H9 (cell line): Measurements from ENCODE around the gene ITPR2. TPM values are rescaled to one million over a fixed set of nuclear protein-coding genes. Genes with fewer than 3 reads are reported as not detected.

Source experiments
- DNase-seq: peaks from one replicate; pipeline ENCODE4 v3.0.0-alpha.2; 2017
- H2AFZ ChIP-seq: one replicate; pipeline ENCODE4 v1.6.1; 2013; ENCODE audit warnings: mild to moderate bottlenecking, low read length, control low read depth, moderate library complexity
- H2AK5ac ChIP-seq: 2 replicates; pipeline ENCODE4 v1.6.1; 2013; ENCODE audit warnings: low read length, control low read depth, mixed read lengths; ENCODE audit not compliant: insufficient read length
- H2BK120ac ChIP-seq: one replicate; pipeline ENCODE4 v1.6.1; 2013; ENCODE audit warnings: low read depth, mild to moderate bottlenecking, low read length, control low read depth, inconsistent platforms; ENCODE audit not compliant: poor library complexity, severe bottlenecking
- H2BK12ac ChIP-seq: 2 replicates; pipeline ENCODE4 v1.6.1; 2013; ENCODE audit warnings: low read length, control low read depth, mixed read lengths, low read depth; ENCODE audit not compliant: insufficient read length
- H2BK15ac ChIP-seq: 2 replicates; pipeline ENCODE4 v1.6.1; 2013; ENCODE audit warnings: low read depth, low read length, control low read depth
- H2BK20ac ChIP-seq: one replicate; pipeline ENCODE4 v1.6.1; 2013; ENCODE audit warnings: low read depth, mild to moderate bottlenecking, low read length, control low read depth, inconsistent platforms; ENCODE audit not compliant: poor library complexity, severe bottlenecking
- H2BK5ac ChIP-seq: 2 replicates; pipeline ENCODE4 v1.6.1; 2013; ENCODE audit warnings: low read length, control low read depth, mixed read lengths; ENCODE audit not compliant: insufficient read length
- H3K14ac ChIP-seq: 2 replicates; pipeline ENCODE4 v1.6.1; 2013; ENCODE audit warnings: low read length, control low read depth; ENCODE audit not compliant: insufficient read depth
- H3K18ac ChIP-seq: 2 replicates; pipeline ENCODE4 v1.6.1; 2013; ENCODE audit warnings: low read depth, mild to moderate bottlenecking, mixed read lengths, low read length, control low read depth; ENCODE audit not compliant: insufficient read length
- H3K23ac ChIP-seq: 2 replicates; pipeline ENCODE4 v1.6.1; 2013; ENCODE audit warnings: low read length, control low read depth, mixed read lengths, low read depth; ENCODE audit not compliant: insufficient read length
- H3K23me2 ChIP-seq: 2 replicates; pipeline ENCODE4 v1.6.1; 2013; ENCODE audit warnings: low read depth, mild to moderate bottlenecking, mixed read lengths, low read length, control low read depth; ENCODE audit not compliant: insufficient read length, poor library complexity, severe bottlenecking
- H3K27ac ChIP-seq: 2 replicates; pipeline ENCODE4 v1.5.1; 2013; ENCODE audit warnings: low read length, control low read depth, mixed read lengths, low read depth; ENCODE audit not compliant: insufficient read length
- H3K27me3 ChIP-seq: 2 replicates; pipeline ENCODE4 v1.6.1; 2013; ENCODE audit warnings: low read length, control low read depth, inconsistent platforms; ENCODE audit not compliant: insufficient read depth
- H3K4ac ChIP-seq: 2 replicates; pipeline ENCODE4 v1.6.1; 2013; ENCODE audit warnings: low read depth, mild to moderate bottlenecking, control low read depth, inconsistent platforms, low read length, moderate library complexity
- H3K4me1 ChIP-seq: 2 replicates; pipeline ENCODE4 v1.6.1; 2013; ENCODE audit warnings: low read length, control low read depth, inconsistent platforms; ENCODE audit not compliant: insufficient read depth
- H3K4me2 ChIP-seq: 2 replicates; pipeline ENCODE4 v1.6.1; 2013; ENCODE audit warnings: low read length, control low read depth, mixed read lengths; ENCODE audit not compliant: insufficient read length, insufficient read depth
- H3K56ac ChIP-seq: 2 replicates; pipeline ENCODE4 v1.6.1; 2013; ENCODE audit warnings: low read depth, mild to moderate bottlenecking, mixed read lengths, low read length, control low read depth; ENCODE audit not compliant: insufficient read length
- H3K79me1 ChIP-seq: 2 replicates; pipeline ENCODE4 v1.6.1; 2013; ENCODE audit warnings: low read depth, mild to moderate bottlenecking, moderate library complexity, low read length, control low read depth, inconsistent platforms; ENCODE audit not compliant: insufficient read depth, poor library complexity, severe bottlenecking
- H3K79me2 ChIP-seq: 2 replicates; pipeline ENCODE4 v1.6.1; 2013; ENCODE audit warnings: low read length, control low read depth, inconsistent platforms; ENCODE audit not compliant: insufficient read depth
- H3K9ac ChIP-seq: 2 replicates; pipeline ENCODE4 v1.6.1; 2013; ENCODE audit warnings: low read length, control low read depth, mixed read lengths; ENCODE audit not compliant: insufficient read length; ENCODE audit errors: extremely low read depth
- H3K9me3 ChIP-seq: one replicate; pipeline ENCODE4 v1.6.1; 2013; ENCODE audit warnings: low read depth, low read length, inconsistent platforms; ENCODE audit not compliant: control insufficient read depth
- H3T11ph ChIP-seq: one replicate; pipeline ENCODE4 v1.6.1; 2013; ENCODE audit warnings: mild to moderate bottlenecking, low read length, control low read depth, inconsistent platforms
- H4K20me1 ChIP-seq: one replicate; pipeline ENCODE4 v1.6.1; 2013; ENCODE audit not compliant: control insufficient read depth, insufficient read length, insufficient read depth
- H4K5ac ChIP-seq: 2 replicates; pipeline ENCODE4 v1.6.1; 2013; ENCODE audit warnings: low read depth, mild to moderate bottlenecking, mixed read lengths, low read length, control low read depth; ENCODE audit not compliant: insufficient read length
- H4K8ac ChIP-seq: replicated peaks from 2 replicates; pipeline ENCODE4 v1.6.1; 2013; ENCODE audit warnings: low read length, control low read depth, mixed read lengths, low read depth; ENCODE audit not compliant: insufficient read length
- H4K91ac ChIP-seq: 2 replicates; pipeline ENCODE4 v1.6.1; 2013; ENCODE audit warnings: low read depth, mild to moderate bottlenecking, moderate library complexity, mixed read lengths, low read length, control low read depth; ENCODE audit not compliant: insufficient read length
- H3K27ac Mint-ChIP-seq, 3 experiments: 2 replicates in 2 of 3; 3 replicates in 1 of 3; pipeline ENCODE4 v1.8.0; 2020 to 2021; ENCODE audit warnings: mixed read lengths in 3 of 3, mild to moderate bottlenecking in 1 of 3, moderate library complexity in 1 of 3
- H3K27me3 Mint-ChIP-seq: 2 replicates; pipeline ENCODE4 v1.8.0; 2021; ENCODE audit warnings: low read depth, mild to moderate bottlenecking, moderate library complexity, mixed read lengths
- H3K36me3 Mint-ChIP-seq, 3 experiments: 2 replicates in 2 of 3; 3 replicates in 1 of 3; pipeline ENCODE4 v1.8.0; 2020 to 2021; ENCODE audit warnings: low read depth in 3 of 3, mixed read lengths in 3 of 3; ENCODE audit not compliant: insufficient read depth in 1 of 3
- H3K4me1 Mint-ChIP-seq, 2 experiments: 2 replicates each; pipeline ENCODE4 v1.8.0; 2020; ENCODE audit warnings: mixed read lengths in 2 of 2
- H3K4me3 Mint-ChIP-seq, 2 experiments: 2 replicates in 1 of 2; 3 replicates in 1 of 2; pipeline ENCODE4 v1.8.0; 2020 to 2021; ENCODE audit warnings: mild to moderate bottlenecking in 2 of 2, mixed read lengths in 2 of 2, moderate library complexity in 1 of 2
- H3K9me3 Mint-ChIP-seq, 2 experiments: 2 replicates in 1 of 2; 3 replicates in 1 of 2; pipeline ENCODE4 v1.8.0; 2020; ENCODE audit warnings: mild to moderate bottlenecking in 2 of 2, mixed read lengths in 2 of 2, moderate library complexity in 1 of 2
- CTCF ChIP-seq: fragments of 200-600 bp; sonication (generic); conservative IDR thresholded peaks from 3 replicates; pipeline ENCODE4 v1.8.0; 2021; ENCODE audit warnings: antibody characterized with exemption, mild to moderate bottlenecking
- WGBS: extraction: QIAGEN DNeasy Blood & Tissue Kit; methylation state at CpG from one replicate; pipeline ENCODE4 v1.1.7; 2013; ENCODE audit warnings: missing lambda C conversion rate, low lambda C conversion rate, mixed read lengths; ENCODE audit not compliant: insufficient read length; ENCODE audit errors: extremely low coverage; 5-methylcytosine and 5-hydroxymethylcytosine counted together
- total RNA-seq: library from RNA; stranded (reverse); gene quantifications from 2 replicates; pipeline ENCODE4 v1.2.1, GENCODE V29; 2021

ITPR2 gene
- total RNA-seq, 1 experiment from 2014 or later: 14.8 TPM

GRCh38 chr12:26825459-26826016 is 7.5 kb downstream of the ITPR2 start:
- Histone ChIP-seq H4K5ac (no peak overlapping the region), H2BK20ac (no peak overlapping the region), H2BK15ac (no peak overlapping the region), H3K23me2 (no peaks in the 10 kb centered on the region), H3K56ac (no peak overlapping the region), H3K9me3 (no peaks in the 10 kb centered on the region), H3K14ac (no peak overlapping the region), H2BK5ac (no peak overlapping the region), H4K91ac (no peak overlapping the region), H3K4me1 (peaks cover 11% of the 10 kb centered on the region), H4K8ac (no peak overlapping the region), H2AK5ac (no peak overlapping the region), H3T11ph (no peak overlapping the region), H3K4me2 (no peak overlapping the region), H3K27ac (no peak overlapping the region), H2AFZ (no peak overlapping the region), H2BK120ac (no peak overlapping the region), H3K79me1 (peaks cover 6% of the 10 kb centered on the region), H4K20me1 (no peaks in the 10 kb centered on the region), H2BK12ac (no peak overlapping the region), H3K23ac (no peak overlapping the region), H3K4ac (no peak overlapping the region), H3K9ac (no peak overlapping the region), H3K18ac (no peak overlapping the region), H3K79me2 (peaks cover 39% of the 10 kb centered on the region), H3K27me3 (no peaks in the 10 kb centered on the region)
- no peak overlapping the region for H3K4me3 Mint-ChIP-seq
- H3K9me3 Mint-ChIP-seq: no peaks in the 10 kb centered on the region
- no peaks in the 10 kb centered on the region for H3K27me3 Mint-ChIP-seq
- no peak overlapping the region for H3K27ac Mint-ChIP-seq
- WGBS: no CpG with 5 or more reads among the region's 1 CpG
- no peak for DNase-seq
- no peak for TF ChIP-seq CTCF
- H3K4me1 Mint-ChIP-seq: peaks cover 17 to 26% of the 10 kb centered on the region in 2 experiments
- H3K36me3 Mint-ChIP-seq: no peaks in the 10 kb centered on the region
